Endothelial cell of umbilical vein (primary cell): ENCODE results near the gene ZNF423. TPM values are rescaled to one million over a fixed set of nuclear protein-coding genes. Genes with fewer than 3 reads are reported as not detected.

Source experiments
- BruUV-seq: library from RNA; stranded (reverse); fragments of 400-500 nt; replicated peaks from 2 replicates; lab custom pipeline; 2021; lab: Mats Ljungman, UMichigan
- CTCF ChIA-PET: fragments of 300-600, 350-600 bp; sonication (Branson Sonifier 250); formaldehyde crosslinking; loops from one replicate; lab custom pipeline; 2021; ENCODE audit warnings: antibody characterized with exemption, inconsistent platforms; lab: Charles Lee
- POLR2A ChIA-PET: fragments of 300-600, 350-600 bp; sonication (Branson Sonifier 250); formaldehyde crosslinking; loops from one replicate; lab custom pipeline; 2021; ENCODE audit warnings: antibody characterized with exemption, inconsistent platforms; lab: Charles Lee
- DNase-seq: peaks from one replicate; pipeline ENCODE4 v3.0.0-alpha.2; 2011; ENCODE audit warnings: low read depth, low spot score
- FAIRE-seq: peaks from 2 replicates; lab custom pipeline; 2011; peaks lifted over from hg19 to GRCh38; lab: Jason Lieb, UNC
- H2AFZ ChIP-seq: 2 replicates; pipeline ENCODE4 v1.6.0; 2012; ENCODE audit warnings: low read depth, low read length, control low read depth, inconsistent platforms
- H3K27ac ChIP-seq: 2 replicates; pipeline ENCODE4 v1.5.1; 2011; ENCODE audit warnings: low read depth, mild to moderate bottlenecking, control low read depth, low read length, moderate library complexity; ENCODE audit not compliant: insufficient read depth
- H3K27me3 ChIP-seq, 2 experiments: 2 replicates each; pipeline versions ENCODE4 v1.6.0 to v1.6.1; 2011; ENCODE audit warnings: low read length in 2 of 2, mixed read lengths in 1 of 2; ENCODE audit not compliant: control insufficient read depth in 2 of 2, insufficient read depth in 2 of 2
- H3K36me3 ChIP-seq, 2 experiments: 2 replicates in 1 of 2; 3 replicates in 1 of 2; pipeline ENCODE4 v1.5.1; 2011; ENCODE audit warnings: low read length in 2 of 2, mild to moderate bottlenecking in 1 of 2, moderate library complexity in 1 of 2; ENCODE audit not compliant: control insufficient read depth in 2 of 2, insufficient read depth in 2 of 2; ENCODE audit errors: extremely low read depth in 1 of 2
- H3K4me1 ChIP-seq: 3 replicates; pipeline ENCODE4 v1.5.1; 2011; ENCODE audit warnings: mild to moderate bottlenecking, low read length; ENCODE audit not compliant: control insufficient read depth, insufficient read depth; ENCODE audit errors: extremely low read depth
- H3K4me2 ChIP-seq: 2 replicates; pipeline ENCODE4 v1.6.1; 2011; ENCODE audit warnings: low read length, control low read depth, mixed read lengths; ENCODE audit not compliant: insufficient read depth
- H3K4me3 ChIP-seq, 3 experiments: fragments of 200-600 bp in 1 of 3; sonication (generic), shearing (Covaris generic) in 1 of 3; replicated peaks in 1 of 3; 2 replicates each; pipeline ENCODE4 v1.5.1; 2011 to 2016; ENCODE audit warnings: control low read depth in 3 of 3, low read length in 3 of 3, mild to moderate bottlenecking in 2 of 3, inconsistent platforms in 1 of 3, low read depth in 1 of 3, moderate library complexity in 1 of 3; ENCODE audit not compliant: insufficient read depth in 1 of 3
- H3K79me2 ChIP-seq: 2 replicates; pipeline ENCODE4 v1.6.0; 2012; ENCODE audit warnings: low read length, inconsistent platforms; ENCODE audit not compliant: control insufficient read depth, insufficient read depth
- H3K9ac ChIP-seq: replicated peaks from 2 replicates; pipeline ENCODE3; 2011; ENCODE audit warnings: low read length, control low read depth; ENCODE audit not compliant: insufficient read depth; ENCODE audit errors: extremely low read depth
- H3K9me1 ChIP-seq: replicated peaks from 3 replicates; pipeline ENCODE4 v1.6.0; 2011; ENCODE audit warnings: mild to moderate bottlenecking, low read length; ENCODE audit not compliant: control insufficient read depth, insufficient read depth; ENCODE audit errors: extremely low read depth
- H3K9me3 ChIP-seq: replicated peaks from 2 replicates; pipeline ENCODE4 v1.5.1; 2012; ENCODE audit warnings: low read length, inconsistent platforms; ENCODE audit not compliant: control insufficient read depth, insufficient read depth
- H4K20me1 ChIP-seq: replicated peaks from 2 replicates; pipeline ENCODE3; 2011; ENCODE audit warnings: mild to moderate bottlenecking, low read length; ENCODE audit not compliant: control insufficient read depth, insufficient read depth; ENCODE audit errors: extremely low read depth
- EZH2 ChIP-seq: IDR thresholded peaks from 2 replicates; pipeline ENCODE4 v1.6.1; 2012; ENCODE audit warnings: borderline replicate concordance, low read depth, mild to moderate bottlenecking, moderate library complexity, low read length, inconsistent platforms; ENCODE audit not compliant: severe bottlenecking
- FOS ChIP-seq: IDR thresholded peaks from 2 replicates; pipeline ENCODE4 v1.6.1; 2011; ENCODE audit warnings: mild to moderate bottlenecking, low read length, moderate library complexity, borderline replicate concordance; ENCODE audit not compliant: insufficient read depth
- GATA2 ChIP-seq: IDR thresholded peaks from 2 replicates; pipeline ENCODE4 v1.7.0; 2011; ENCODE audit warnings: low read depth, mild to moderate bottlenecking, moderate library complexity, mixed read lengths, low read length; ENCODE audit not compliant: insufficient read length, insufficient read depth
- JUN ChIP-seq: IDR thresholded peaks from 2 replicates; pipeline ENCODE4 v1.6.1; 2011; ENCODE audit warnings: borderline replicate concordance, low read depth; ENCODE audit not compliant: insufficient read length, insufficient read depth
- MYC ChIP-seq: IDR thresholded peaks from one replicate; pipeline ENCODE4 v1.6.1; 2011; ENCODE audit warnings: mild to moderate bottlenecking, low read depth, low read length
- POLR2A ChIP-seq: IDR thresholded peaks from 2 replicates; pipeline ENCODE4 v1.6.1; 2012; ENCODE audit warnings: low read depth, mild to moderate bottlenecking, control low read depth, low read length
- POLR2AphosphoS5 ChIP-seq: IDR thresholded peaks from 2 replicates; pipeline ENCODE4 v1.6.1; 2012; ENCODE audit warnings: low read depth, mild to moderate bottlenecking, control low read depth, low read length, moderate library complexity; ENCODE audit not compliant: insufficient read depth
- dilution Hi-C: fragments of 300-500 bp; cut with MboI; formaldehyde crosslinking; loops from one replicate; pipeline ENCODE4 v1.15.0; 2019; ENCODE audit warnings: low sequenced_read_pairs; ENCODE audit not compliant: extremely low pct_ligation_motif_present
- intact Hi-C: fragments of 100-400 bp; cut with micrococcal nuclease; formaldehyde crosslinking; loops from one replicate; pipeline ENCODE4 v1.10.0; 2022
- polyA plus RNA-seq, 4 experiments: library from polyadenylated mRNA; depleted of rRNA in 3 of 4; stranded (reverse) in 3 of 4; unstranded in 1 of 4; fragments of >200 nt; gene quantifications; 2 replicates each; pipeline versions ENCODE4 v1.2.1 to v1.2.3, GENCODE V29; 2011 to 2012; ENCODE audit warnings: missing spikeins in 1 of 4
- total RNA-seq: library from RNA; stranded (reverse); gene quantifications from 2 replicates; pipeline ENCODE4 v1.2.3, GENCODE V29; 2021
- TF ChIP-seq, protein P1 (sequence below): IDR thresholded peaks from 2 replicates; pipeline ENCODE4 v1.6.1; 2011; ENCODE audit not compliant: insufficient read depth, insufficient read length
- TF ChIP-seq, protein P2 (sequence below), 2 donors: IDR thresholded peaks; 1 replicate in 1 of 2; 2 replicates in 1 of 2; pipeline ENCODE4 v1.5.1; 2011; ENCODE audit warnings: low read length in 2 of 2, mild to moderate bottlenecking in 2 of 2, moderate library complexity in 2 of 2, control low read depth in 1 of 2, inconsistent platforms in 1 of 2, low read depth in 1 of 2; ENCODE audit not compliant: insufficient read depth in 1 of 2; ENCODE audit errors: extremely low read depth in 1 of 2

The ZNF423 gene
- total and polyA plus RNA-seq, 2 donors (not counting 3 experiments of a cell fraction or from before 2014, with no cell fraction given) = 2.2 to 8.1 TPM

DNA sequence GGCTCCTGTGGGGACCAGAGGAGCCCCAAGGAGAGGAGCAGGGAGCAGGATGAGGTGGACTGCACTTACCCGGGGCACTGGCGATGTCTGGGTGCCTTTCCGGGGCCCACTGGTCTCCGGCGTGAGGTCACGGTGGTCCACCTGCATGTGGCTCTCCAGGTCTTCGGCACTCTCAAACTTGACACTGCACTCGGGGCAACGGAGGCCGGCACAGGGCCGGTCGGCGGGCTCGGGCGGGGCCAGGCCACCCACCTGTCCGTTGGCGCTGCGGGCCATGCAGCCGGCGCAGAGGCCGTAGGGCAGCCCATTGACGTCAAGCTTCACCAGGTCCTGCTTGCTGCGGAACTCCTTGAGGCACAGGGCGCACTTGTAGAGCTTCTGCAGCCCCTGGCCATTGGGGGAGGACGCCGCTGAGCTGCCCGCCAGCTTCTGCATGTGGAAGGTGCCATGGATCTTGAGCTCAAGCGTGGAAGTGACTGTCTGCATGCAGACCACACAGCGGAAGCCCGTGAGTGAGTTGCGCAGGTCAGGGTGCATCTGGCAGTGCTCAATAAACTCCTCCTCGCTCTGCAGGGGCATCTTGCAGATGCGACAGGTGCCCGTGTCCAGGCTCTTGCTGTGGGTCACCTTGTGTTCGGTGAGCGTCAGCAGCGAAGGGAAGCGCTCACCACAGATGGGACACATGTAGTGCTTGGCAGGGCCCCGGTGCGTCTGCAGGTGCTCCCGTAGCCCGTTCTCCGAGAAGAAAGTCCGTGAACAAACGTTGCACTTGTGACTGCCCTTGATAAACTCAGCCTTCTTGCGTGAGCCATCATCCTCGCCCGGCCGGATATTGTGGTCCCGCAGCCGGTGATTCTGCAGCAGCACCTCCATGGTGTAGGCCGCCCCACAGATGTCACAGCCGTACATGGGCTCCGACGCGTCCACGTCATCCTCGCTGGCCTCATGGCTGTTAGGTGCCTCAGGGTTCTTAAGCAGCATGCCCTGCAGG lies 220.0 kb downstream of the ZNF423 start:
- Histone ChIP-seq H4K20me1 (no peaks in the 10 kb centered on the region), H3K9me3 (no peaks in the 10 kb centered on the region), H3K79me2 (no peaks in the 10 kb centered on the region), H3K36me3 (no peaks in the 10 kb centered on the region), H3K27ac (no peak overlapping the region), H3K4me2 (no peak overlapping the region), H3K9me1 (no peaks in the 10 kb centered on the region), H3K27me3 (no peaks in the 10 kb centered on the region), H2AFZ (no peak overlapping the region), H3K4me1 (peaks cover 13% of the 10 kb centered on the region), H3K4me3 (no peak overlapping the region), H3K9ac (no peak overlapping the region)
- dilution Hi-C loops (no loop called here), intact Hi-C loops (no loop called here)
- no TSS peak for BruUV-seq
- FAIRE-seq (no peak), DNase-seq (no peak)
- TF ChIP-seq EZH2 (no peak), MYC (no peak), POLR2A (no peak), JUN (no peak), FOS (no peak)
- POLR2A ChIA-PET = no interaction called here
- CTCF ChIA-PET = interaction anchor here (1.1 kb wide), 1 partner anchor 43 kb away, joined by 3 read pairs; no protein-coding TSS in a partner anchor

- Histone ChIP-seq H4K20me1 (no peaks in the 10 kb centered on the region), H3K27ac (no peak overlapping the region), H3K9me1 (no peaks in the 10 kb centered on the region), H3K4me2 (no peak overlapping the region), H3K36me3 (no peaks in the 10 kb centered on the region), H3K9ac (no peak overlapping the region), H2AFZ (no peak overlapping the region), H3K79me2 (no peaks in the 10 kb centered on the region), H3K9me3 (no peaks in the 10 kb centered on the region), H3K4me3 (no peak overlapping the region), H3K4me1 (peaks cover 10% of the 10 kb centered on the region), H3K27me3 (no peaks in the 10 kb centered on the region)
- POLR2A ChIA-PET = no interaction called here
- no peak for DNase-seq
- dilution Hi-C loops (no loop called here), intact Hi-C loops (no loop called here)
- no TSS peak for BruUV-seq
- no peak for TF ChIP-seq FOS
- TF ChIP-seq, protein P1, sequence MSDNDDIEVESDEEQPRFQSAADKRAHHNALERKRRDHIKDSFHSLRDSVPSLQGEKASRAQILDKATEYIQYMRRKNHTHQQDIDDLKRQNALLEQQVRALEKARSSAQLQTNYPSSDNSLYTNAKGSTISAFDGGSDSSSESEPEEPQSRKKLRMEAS = no peak
- no peak for TF ChIP-seq GATA2
- no peak for TF ChIP-seq POLR2A
- TF ChIP-seq JUN = no peak
- no peak for TF ChIP-seq POLR2AphosphoS5
- no peak for TF ChIP-seq EZH2
- TF ChIP-seq, protein P2, sequence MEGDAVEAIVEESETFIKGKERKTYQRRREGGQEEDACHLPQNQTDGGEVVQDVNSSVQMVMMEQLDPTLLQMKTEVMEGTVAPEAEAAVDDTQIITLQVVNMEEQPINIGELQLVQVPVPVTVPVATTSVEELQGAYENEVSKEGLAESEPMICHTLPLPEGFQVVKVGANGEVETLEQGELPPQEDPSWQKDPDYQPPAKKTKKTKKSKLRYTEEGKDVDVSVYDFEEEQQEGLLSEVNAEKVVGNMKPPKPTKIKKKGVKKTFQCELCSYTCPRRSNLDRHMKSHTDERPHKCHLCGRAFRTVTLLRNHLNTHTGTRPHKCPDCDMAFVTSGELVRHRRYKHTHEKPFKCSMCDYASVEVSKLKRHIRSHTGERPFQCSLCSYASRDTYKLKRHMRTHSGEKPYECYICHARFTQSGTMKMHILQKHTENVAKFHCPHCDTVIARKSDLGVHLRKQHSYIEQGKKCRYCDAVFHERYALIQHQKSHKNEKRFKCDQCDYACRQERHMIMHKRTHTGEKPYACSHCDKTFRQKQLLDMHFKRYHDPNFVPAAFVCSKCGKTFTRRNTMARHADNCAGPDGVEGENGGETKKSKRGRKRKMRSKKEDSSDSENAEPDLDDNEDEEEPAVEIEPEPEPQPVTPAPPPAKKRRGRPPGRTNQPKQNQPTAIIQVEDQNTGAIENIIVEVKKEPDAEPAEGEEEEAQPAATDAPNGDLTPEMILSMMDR (IDR thresholded peaks at IDR 0.05; ENCODE audit: extremely low read depth in 1 of 2, insufficient read depth in 1 of 2, low read depth in 1 of 2, low read length in 2 of 2) = no peak
- TF ChIP-seq MYC = no peak
- no peak for FAIRE-seq
- CTCF ChIA-PET = no interaction called here
Measured at GRCh38 chr16:49635009-49635350, 220.9 kb downstream of the ZNF423 start.
